Liver (tissue), 3 donors: ENCODE data around the gene AGR2.

Experiments
- CTCF ChIP-seq: fragments of 150-350 bp; IDR thresholded peaks from 2 replicates; pipeline ENCODE4 v1.5.1; 2017; ENCODE audit warnings: improper control_type of control experiment, low read depth, low read length; ENCODE audit not compliant: missing input control
- JUND ChIP-seq, 2 donors: IDR thresholded peaks; 2 replicates each; pipeline ENCODE4 v1.6.1; 2016; ENCODE audit warnings: antibody characterized with exemption in 2 of 2
- NR2F2 ChIP-seq: IDR thresholded peaks from 2 replicates; pipeline ENCODE4 v1.6.1; 2016; ENCODE audit warnings: antibody characterized with exemption
- REST ChIP-seq: IDR thresholded peaks from 2 replicates; pipeline ENCODE4 v1.6.1; 2016; ENCODE audit warnings: antibody characterized with exemption, mild to moderate bottlenecking
- TAF1 ChIP-seq: conservative IDR thresholded peaks from 2 replicates; pipeline ENCODE4 v1.6.1; 2016; ENCODE audit warnings: antibody characterized with exemption, mild to moderate bottlenecking
- ZBTB33 ChIP-seq: IDR thresholded peaks from 2 replicates; pipeline ENCODE4 v1.6.1; 2016; ENCODE audit warnings: antibody characterized with exemption
- donor health status: healthy.
- donor health status: healthy.

- TF ChIP-seq CTCF (no peak), JUND (IDR thresholded peaks at IDR 0.05) (no peak), REST (no peak), ZBTB33 (no peak), NR2F2 (no peak), TAF1 (no peak)
Measured at GRCh38 chr7:16742547-16742946, 62.3 kb downstream of the AGR2 start.
